IPS DF 4.7 (cell line): Measurements from ENCODE around the gene ZNF672.
"Not testable (repeated sequence)": the region's sequence is repeated elsewhere in the genome, so short reads cannot be mapped to it uniquely, and the experiment has no call there.

Source experiments
- DNase-seq: peaks from one replicate; pipeline ENCODE4 v3.0.0-alpha.2; 2013; ENCODE audit warnings: low spot score; ENCODE audit errors: extremely low read depth

Gene ZNF672

DNA sequence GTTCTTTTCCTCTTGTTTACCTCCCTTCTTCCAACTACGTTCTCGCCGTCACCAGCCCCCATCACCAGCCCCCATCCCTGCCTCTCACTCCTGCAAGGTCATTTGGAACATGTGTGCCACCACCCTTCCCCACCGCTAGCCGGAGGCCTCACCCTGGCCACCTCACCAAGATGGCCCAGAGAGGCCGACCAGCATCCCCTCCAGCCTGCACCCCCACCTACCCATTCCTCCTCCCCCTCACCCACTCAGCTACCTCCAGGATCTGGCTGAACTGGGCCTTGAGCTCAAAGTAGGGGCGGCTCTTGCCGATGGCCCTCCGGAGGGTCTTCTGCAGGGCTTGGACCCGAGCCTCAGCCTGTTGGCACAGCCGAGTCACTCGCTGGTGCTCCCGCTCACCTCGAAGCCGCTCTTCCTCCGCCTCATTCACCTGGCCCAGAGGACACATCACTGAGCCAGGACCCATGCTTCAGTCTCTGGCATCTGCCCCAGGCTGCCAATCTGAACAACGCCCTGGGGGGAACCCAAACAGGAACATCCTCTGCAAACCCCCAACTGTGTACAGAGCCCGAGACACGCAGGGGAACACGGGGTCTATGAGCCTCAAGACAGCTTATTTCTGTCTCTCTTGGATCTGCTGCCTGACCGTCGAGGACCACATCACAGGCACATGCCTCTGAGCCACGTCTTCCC is 25.1 kb upstream of the ZNF672 start:
- no peak for DNase-seq

DNA sequence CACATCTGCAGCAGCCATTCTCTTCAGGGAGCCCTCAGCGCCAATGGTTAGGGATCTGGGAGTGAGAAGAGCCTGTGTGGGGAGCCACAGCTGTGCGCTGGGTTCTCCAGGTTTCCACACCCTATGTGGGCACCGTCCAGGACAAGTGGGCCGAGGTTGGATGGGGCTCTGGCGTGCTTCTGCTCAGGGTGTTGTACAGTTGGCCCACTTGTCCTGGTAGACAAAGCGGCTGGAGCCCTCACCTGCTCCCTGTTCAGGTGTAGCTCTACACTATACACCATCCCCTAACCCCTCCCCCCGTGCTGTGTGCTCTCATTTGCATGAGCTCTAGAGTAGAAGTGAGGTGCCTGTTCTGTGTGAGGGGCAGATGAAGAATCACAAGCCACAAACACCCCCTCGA is 24.5 kb upstream of the ZNF672 start:
- no peak for DNase-seq

DNA sequence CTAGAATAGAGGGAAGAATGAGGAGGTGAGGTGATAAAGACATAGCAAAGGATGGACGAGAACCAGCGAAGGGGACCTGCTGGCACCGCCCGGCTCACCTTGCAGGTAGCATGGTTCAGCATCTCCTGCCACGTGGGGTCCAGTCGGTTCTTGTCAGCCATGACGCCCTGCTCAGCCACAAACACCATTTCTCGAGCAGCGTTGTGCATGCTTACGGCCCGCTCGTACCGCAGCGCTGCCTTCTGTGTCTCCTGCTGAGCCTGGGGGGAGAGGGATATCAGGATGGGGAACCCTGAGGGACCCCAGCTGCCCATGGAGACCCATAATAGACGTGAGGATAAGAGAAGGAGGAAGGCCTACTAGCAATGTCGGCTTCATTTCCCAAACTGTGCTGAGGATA is 23.7 kb upstream of the ZNF672 start:
- no peak for DNase-seq

DNA sequence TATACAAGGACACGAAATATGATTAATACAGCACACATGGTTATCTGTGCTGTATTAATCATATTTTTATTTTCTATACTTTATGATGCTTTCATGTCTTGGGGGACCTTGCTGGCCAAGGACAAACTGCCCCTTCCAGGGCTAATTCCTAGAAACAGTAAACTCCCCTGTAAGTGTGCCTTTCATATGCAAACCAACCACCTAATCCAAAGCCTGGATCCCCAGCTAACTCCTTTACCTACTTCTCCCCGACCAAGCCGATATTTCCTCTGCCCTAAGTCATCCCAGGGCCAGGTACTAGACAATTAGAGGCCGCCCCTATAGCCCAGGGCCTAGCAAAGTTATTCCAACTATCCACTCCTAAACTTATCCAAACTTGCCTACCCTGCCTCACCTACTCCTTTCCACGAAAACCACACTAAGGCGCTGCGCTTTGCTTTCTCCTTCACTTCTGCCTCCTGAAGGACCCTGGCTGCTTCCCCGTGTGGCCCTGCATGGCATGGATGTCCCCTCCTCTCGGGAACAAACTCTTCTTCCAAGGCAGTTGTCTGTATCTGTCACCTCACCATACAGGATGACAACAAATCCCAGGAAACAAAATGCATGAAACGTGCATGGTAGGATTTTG is 22.5 kb upstream of the ZNF672 start:
- no peak for DNase-seq

DNA sequence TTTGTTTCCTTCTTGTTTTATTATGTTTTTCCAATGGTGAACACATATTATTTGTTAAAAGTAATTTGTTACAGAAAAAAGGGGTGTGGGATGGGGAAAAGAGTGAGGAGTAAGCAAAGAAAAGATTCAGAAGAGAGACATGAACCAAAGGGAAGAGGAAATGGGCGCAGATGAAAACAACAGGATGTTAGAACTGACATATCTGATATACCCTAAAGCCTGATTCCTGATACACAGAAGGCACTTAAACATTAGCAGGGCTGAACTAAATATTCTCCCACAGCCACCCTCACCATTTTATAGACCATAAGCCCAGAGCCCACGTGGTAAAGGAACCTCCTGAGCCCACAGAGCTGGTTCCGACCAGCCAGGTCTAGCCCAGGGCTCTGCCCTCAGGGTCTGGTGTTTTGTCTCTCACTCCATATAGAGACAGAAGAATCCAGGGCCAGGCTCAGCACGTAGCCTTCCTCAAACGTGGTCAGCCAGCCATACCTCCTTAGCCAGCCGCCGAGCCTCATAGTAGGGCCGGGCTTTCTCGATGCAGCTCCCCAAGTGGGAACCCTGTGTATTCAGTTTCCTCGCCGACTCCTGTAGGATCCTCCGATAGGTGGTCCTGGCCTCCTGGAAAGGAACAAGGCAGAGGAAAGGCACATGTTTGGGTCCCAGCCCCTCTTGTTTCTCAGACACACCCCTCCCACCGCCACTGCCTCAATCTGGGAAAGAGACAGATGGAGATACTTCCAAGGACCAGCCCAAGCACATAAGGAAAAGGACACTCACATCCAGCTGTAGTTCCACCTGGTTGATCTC is 21.8 kb upstream of the ZNF672 start:
- DNase-seq: no peak

DNA sequence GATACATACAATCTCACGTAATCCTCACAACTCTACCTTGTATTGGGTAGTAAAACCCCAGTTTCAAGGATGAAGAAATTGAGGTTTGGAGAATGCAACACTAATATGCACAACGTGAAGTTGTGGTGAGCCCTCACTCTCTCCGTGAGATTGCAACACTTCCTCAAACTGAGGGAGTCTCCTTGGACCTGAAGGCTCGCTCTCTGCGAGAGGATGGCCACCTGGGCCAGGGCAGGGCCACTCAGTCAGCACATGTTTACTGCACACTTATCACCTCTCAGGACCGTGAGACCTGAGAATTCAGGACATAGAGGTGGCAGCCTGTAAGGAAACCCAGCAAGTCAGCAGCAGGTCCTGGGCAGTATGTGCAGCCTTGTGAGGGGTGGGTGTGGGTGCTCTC is 21.0 kb upstream of the ZNF672 start:
- no peak for DNase-seq

DNA sequence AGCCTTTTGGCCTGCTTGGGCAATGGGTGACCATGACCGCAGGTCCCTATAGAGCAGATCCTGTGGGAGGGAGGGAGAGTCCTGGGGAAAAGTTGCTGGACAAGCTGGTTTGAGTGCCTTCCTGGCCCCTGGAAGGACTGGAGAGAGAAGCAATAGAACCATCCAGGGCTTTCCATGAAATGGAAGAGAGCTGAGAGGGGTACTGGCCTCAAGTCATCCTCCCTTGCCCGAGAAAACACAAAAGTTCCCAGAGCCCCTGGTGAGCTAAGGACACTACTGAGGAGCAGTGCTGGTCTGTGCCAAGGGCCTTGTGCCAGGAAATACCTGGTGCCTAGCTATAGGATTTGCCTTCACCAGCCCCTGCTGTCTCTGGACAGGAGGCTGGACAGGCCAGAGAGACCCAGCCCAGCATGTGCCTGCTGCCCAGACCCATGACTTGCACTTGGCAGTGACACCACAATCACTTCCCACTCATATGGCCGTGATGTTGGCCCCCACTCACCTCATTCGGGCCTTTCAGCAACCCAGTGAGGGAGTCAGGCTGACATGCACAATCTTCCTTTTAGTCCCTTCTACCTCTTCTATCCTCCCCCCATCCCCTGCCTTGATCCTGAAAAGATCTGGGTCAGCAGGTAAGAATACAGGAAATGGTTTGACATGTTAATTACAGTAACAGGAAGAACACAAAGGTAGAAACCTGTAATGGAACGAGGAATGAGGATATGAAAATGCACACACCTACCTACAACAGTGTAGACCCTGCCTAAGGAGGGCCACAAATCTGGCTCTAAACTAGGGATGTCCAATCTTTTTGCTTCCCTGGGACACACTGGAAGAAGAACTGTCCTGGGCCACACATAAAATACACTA is 19.3 kb upstream of the ZNF672 start:
- no peak for DNase-seq

DNA sequence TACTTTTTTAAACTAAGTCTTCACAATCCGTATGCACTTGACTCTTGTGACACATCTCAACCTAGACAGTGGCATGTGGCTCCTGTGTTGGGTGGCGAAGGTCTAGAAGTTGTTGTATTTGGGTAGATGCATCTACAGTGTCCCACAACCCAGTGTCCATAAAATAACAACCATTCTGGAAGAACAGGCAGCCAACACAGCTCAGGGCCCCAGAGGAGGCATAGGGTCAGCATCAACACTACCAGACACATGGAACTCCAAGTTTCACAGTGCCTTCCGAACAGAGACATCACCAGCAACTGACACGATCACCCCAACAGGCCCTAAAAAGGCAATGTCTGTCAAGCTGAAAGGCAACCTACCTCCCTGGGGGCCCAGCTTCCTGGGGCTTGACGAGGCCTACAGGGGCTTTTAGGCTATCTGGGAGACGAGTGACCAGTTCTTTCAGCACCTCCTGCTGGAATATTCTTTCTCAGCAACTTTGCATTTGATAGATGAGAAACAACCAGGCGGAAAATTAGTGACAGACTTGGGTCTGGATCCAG is 17.9 kb upstream of the ZNF672 start:
- no peak for DNase-seq

DNA sequence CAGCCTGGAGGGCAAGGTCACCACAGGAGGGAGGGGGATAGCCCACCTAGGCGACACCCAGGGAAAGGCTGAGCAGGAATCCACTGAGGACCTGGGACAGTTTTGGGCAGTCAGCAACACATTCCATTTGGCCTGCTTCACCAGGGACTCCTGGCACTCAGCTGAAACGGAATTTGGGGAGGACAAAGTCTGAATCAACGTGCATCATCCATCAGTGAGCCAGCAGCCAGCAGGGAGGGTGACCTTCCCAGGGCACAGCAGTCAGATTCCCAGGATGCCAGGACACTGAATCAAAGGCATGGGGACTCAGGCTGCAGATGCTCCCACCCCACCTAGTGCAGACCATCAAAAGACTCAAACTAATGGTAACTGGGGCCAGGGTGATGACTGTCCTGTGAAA is 16.9 kb upstream of the ZNF672 start:
- no peak for DNase-seq

DNA sequence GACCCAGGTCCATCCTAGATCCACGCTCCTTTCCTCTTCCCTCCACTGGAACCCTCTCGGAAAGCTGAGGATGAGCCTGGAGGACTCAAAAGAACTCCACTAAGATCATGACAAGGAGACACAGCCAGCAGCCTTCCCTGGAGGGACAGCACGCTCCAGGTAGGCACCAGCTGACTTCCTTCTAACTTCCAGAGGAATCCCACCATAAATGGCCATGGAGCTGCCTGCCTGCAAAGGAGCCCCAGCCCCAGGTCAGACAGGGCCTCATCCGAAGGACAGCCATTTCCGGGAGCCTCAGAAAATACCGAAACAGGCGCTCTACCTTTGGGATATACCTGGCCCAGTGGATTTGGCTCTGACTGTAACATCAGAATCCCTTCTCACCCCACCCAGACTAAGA is 16.4 kb upstream of the ZNF672 start:
- no peak for DNase-seq

DNA sequence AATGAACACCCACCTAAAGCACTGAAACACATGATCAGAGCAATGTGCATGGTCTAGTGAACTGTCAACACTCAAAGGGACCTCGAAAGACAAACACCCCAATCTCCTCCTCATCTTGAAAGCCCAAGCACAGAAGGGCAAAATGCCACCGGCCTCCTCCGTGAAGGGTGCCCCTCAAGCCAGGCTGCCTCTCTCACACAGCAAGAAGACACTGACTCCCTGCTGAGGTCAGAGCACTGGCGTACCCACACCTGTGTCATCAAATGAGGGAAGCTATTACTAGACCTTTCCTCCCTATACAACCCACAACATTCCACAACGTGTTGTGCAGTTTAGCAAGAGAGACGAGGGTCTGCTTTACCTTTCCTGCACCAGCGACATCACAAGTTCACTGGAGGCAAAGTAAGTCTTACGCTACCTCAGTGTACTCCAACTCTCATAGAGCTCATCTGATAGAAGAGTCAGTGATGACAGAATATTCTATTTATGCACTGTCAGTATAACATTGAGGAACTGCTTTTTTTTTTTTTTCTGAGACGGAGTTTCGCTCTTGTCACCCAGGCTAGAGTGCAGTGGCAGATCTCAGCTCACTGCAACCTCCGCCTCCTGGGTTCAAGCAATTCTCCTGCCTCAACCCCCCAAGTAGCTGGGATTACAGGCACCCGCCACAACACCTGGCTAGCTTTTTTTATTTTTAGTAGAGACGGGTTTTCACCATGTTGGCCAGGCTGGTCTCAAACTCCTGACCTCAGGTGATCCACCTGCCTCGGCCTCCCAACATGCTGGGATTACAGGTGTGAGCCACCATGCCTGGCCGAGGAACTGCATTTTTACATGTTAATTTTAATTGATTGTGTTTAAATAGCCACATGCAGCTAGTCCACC is 15.6 kb upstream of the ZNF672 start:
- no peak for DNase-seq

DNA sequence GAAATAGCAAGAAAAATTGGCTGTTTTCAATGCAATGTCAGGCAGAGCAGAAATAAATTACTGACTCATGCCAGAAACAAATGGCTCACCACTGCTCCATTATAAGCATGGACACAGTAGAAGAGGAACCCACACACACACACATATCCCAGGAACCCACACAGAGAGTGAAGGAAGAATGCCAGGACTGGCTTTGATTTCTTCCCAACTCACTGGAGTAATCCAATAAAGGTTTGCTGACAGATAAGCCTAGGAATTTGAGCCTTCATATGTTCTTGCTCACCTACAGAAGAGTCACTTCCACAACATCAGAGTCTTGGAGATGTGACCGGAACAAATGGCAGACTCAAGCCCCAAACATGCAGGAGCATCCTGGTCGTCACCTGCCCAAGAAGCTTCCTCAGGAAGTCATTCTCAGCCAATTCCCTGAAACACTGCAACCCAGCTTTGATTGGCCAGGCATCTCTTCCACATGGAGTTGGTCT is 14.5 kb upstream of the ZNF672 start:
- DNase-seq: no peak

DNA sequence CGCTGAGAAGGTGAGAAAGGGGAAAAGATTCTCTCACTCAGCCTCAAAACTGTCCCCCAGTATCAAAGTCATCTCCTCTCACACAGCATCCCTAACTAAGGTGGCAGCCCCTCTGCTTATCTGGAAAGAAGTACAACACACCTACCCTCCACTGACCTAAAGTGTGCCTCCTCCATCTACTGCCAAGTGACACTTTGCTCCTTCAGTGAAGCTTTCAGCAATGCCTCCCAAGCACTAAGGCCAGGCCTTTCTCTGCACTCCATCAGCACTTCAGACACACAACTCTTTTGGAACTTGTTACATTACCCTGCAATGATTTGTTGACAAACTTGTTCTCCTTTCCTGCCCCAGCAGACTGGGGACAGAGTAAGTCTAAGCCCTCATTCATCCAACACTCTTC is 13.7 kb upstream of the ZNF672 start:
- DNase-seq: no peak

DNA sequence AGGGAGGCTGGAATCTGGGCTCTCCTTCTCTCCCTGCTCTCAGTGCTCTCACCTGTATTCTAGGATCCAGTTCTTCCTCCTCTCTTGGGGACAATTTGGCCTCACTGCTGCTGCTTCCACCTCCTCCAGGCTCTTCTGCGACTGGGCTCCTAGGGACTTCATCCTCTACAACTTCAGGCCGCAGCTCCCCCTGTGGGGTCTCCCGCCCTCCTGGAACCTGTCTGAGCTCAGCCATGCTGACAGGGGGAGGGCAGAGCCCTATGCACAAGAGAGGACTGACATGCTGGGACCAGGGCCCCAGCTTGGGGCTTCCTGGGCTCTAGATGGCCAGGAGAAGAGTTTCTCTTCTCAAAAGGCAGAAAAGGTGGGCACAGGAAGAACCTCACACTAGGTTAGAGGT is 13.3 kb upstream of the ZNF672 start:
- no peak for DNase-seq

DNA sequence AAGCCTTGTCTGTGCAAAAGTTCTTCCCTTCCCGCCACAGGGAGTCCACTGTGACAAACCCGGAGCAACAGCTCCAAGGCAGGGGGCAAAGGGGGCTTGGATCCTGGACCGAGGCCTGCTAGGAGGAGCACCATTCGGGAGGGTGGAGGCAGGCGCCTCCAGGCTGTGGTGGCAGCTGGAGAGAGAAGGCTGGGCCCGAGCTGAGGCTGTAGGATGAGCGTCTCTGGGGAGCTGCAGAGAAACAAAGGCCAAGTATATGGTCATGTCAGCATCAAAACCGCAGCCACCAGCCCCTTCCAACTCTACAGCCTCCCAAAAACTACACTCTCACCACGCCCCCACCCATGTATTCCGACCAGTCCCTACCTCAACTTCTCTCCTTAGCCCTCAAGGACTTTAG is 12.9 kb upstream of the ZNF672 start:
- no peak for DNase-seq

DNA sequence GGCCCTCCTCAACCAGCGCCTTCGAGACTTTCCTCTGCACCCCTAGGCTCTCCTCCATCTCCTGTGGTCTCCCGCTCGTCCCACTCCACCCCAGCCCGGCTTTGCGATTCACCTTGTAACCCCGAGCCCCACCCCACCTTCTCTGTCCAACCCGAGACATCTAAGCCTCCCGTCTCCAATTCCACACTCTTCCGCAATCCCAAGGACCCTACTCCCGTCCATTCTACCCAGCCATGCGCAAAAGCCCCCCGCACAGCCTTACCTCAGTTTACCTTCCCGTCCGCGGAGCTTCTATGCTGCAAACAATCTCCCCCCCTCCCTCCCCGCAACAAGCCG is 12.5 kb upstream of the ZNF672 start:
- DNase-seq: no peak

DNA sequence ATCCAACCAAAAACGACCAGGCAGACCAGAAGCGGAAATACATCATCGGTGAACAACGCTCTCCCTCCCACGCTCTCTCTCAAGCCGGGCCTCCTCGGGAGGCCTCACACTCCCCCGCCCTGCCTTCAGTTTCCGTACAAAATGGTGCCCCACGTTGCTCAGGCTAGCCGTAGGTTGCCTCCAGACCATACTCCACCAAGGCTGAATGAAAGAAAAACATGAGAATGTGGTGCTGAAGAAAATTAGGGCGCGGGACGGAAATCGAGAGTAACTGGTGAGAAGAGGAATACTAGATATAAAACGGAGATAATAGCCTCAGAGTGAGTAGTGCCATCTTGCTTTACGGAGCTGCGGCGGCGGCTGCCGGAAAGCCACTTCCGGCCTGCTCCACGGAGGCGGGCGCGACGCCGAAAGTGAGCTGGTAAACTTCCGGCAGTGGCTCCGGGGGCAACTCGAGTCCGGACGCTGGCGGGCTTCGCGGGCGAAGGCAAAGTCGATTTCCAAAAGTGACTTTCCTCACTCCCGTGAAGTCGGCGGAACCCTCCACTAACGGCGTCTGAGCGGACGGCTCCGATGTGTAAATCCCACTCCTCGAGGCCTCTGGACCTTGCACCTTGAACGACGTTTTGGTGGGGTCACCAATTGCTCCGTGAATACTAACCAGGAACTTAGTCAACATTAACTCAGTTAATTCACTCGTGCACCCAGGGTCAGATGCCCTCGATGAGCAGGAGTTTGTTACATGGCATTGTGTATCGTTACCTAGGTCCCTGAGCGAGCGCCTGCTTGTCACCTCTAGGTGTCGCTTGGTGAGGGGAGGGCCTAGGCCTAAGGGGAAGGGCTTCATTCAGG is 11.9 kb upstream of the ZNF672 start, which contains the start of gene SH3BP5L:
SH3BP5L (minus strand) TSS at position 7 of the 852 bp plus-strand sequence. CDS start 980 bp downstream, outside the sequence.
- no peak for DNase-seq

DNA sequence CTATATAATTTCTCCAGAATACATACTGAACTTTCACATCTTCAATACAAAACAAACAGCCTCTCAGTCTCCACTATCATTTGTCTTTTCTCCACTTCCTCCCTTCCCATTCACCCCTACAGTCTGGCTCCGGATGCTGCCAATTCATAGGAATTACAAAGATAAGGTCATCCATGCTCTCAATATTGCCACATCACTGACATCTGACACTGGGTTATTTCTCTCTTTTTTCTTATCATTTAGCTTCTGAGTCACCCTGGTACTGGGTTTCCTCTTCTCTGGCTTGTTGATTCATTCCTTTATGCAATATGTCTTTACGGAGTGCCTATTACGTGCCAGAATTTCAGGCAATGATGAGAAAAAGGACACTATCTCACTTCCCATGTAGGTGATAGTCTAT is 9.2 kb upstream of the ZNF672 start:
- DNase-seq: no peak

DNA sequence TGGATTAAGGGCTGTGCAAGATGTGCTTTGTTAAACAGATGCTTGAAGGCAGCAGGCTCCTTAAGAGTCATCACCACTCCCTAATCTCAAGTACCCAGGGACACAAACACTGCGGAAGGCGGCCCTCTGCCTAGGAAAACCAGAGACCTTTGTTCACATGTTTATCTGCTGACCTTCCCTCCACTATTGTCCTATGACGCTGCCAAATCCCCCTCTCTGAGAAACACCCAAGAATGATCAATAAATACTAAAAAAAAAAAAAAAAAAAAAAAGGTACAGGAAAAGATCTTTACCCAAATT is 7.4 kb upstream of the ZNF672 start:
- DNase-seq: not testable (repeated sequence)
